HG02884 (cell line): ENCODE measurements around the gene SUCLA2.

Experiments
- ATAC-seq: cut with Tn5 transposase; IDR thresholded peaks from one replicate; pipeline ENCODE4 v1.9.1; 2021; ENCODE audit warnings: mild to moderate bottlenecking, moderate library complexity; ENCODE audit not compliant: unreplicated experiment

SUCLA2 gene

GRCh38 chr13:47904891-47905290 is 96.2 kb downstream of the SUCLA2 start:
- ATAC-seq: no peak

GRCh38 chr13:47904241-47904640 is 96.8 kb downstream of the SUCLA2 start:
- ATAC-seq: no peak

DNA sequence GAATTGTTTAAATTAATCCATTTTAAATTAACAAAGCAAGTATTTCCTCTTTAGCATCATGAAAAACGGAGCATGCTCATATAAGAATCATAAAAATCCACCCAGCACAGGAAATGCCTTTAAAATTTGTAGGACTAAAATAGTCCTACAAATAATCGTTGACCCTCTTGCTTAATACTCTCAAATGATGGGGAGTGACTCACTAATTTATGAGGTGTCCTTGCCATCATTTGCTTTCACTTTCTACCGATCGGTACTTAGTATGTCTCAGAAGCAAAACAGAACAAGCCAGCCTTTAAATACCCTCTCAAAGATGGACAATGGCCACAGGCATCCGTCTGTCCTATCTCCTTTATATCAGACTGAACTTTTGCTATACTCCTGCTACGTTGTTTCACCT is 97.2 kb downstream of the SUCLA2 start:
- ATAC-seq: no peak

DNA sequence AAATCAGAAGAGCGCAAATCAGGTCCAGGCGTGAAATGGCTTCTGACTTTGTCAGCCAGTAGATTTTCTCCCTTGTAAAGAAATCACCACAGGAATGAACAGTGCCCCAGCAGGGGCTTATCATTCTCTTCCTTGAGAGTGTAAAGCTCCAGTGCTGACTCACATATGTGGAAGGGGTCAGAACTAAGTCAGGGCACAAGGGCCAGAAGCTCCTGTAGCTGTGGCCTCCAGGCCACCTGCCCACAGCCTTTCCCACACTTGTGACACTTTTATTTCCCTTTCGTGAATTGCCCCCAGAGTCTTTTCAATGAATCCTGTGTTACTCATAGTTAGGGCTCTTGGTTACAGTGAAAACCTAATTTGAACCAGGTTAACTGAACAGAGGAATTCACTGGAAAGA is 99.6 kb downstream of the SUCLA2 start:
- ATAC-seq: no peak

DNA sequence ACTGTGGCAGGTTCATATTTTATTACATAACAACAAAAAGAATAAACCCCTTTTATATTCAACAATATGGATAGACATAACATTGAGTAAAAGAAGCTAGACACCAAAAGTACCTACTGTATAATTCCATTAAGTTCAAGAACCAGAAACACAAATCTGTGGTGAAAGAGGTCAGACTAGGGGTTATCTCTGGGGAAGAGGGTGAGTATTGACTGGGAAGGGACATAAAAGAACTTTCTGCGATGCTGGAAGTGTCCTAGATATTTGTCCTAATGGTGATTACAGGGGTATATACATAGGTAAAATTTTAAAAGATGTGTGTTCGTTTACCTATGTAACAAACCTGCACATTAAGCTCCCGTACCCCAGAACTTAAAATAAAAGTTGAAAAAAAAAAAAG is 103.0 kb downstream of the SUCLA2 start:
- no peak for ATAC-seq

- no peak for ATAC-seq
These were observed 103.5 kb downstream of the SUCLA2 start for GRCh38 chr13:47897411-47898050.

GRCh38 chr13:47896546-47896945 is 104.5 kb downstream of the SUCLA2 start:
- no peak for ATAC-seq

GRCh38 chr13:47896111-47896510 is 105.0 kb downstream of the SUCLA2 start:
- ATAC-seq: no peak

DNA sequence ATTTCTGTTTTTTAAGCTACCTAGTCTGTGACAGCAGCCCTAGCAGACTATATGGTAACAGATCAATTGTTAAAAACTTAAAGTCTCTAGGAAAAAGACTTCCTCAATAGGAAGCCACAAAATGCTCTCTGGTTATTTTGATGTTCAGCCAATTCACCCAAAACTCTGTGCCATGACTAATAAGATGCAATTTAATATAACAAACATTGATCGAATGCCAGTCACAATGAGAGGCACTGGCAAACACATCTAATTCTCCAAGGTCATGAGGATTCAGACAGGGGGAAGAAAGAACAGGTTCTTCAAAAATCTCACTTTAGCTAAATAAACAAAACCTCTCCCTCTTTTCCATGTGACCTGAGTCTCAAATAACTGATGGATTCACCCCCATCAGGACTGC is 107.5 kb downstream of the SUCLA2 start:
- ATAC-seq: no peak
